GM18505 (cell line): Measurements from ENCODE around the gene STYXL2.

Experiments used
- ATAC-seq: cut with Tn5 transposase; IDR thresholded peaks from one replicate; pipeline ENCODE4 v1.9.1; 2021; ENCODE audit not compliant: unreplicated experiment
- POLR2A ChIP-seq: IDR thresholded peaks from 4 replicates; pipeline ENCODE4 v1.6.1; 2011; ENCODE audit warnings: borderline replicate concordance; ENCODE audit not compliant: insufficient read depth, insufficient read length; ENCODE audit errors: extremely low read depth

Gene STYXL2

DNA sequence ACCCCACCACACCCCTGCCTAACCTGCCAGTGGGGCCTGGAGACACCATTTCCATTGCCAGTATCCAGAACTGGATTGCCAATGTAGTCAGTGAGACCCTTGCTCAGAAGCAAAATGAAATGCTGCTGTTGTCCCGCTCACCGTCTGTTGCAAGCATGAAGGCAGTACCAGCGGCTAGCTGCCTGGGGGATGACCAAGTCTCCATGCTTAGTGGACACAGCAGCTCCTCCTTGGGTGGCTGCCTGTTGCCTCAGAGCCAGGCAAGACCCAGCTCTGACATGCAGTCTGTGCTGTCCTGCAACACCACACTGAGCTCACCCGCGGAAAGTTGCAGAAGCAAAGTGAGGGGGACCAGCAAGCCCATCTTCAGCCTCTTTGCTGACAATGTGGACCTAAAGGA, 33.4 kb downstream of the STYXL2 start:
- TF ChIP-seq POLR2A: no peak
- ATAC-seq: no peak

DNA sequence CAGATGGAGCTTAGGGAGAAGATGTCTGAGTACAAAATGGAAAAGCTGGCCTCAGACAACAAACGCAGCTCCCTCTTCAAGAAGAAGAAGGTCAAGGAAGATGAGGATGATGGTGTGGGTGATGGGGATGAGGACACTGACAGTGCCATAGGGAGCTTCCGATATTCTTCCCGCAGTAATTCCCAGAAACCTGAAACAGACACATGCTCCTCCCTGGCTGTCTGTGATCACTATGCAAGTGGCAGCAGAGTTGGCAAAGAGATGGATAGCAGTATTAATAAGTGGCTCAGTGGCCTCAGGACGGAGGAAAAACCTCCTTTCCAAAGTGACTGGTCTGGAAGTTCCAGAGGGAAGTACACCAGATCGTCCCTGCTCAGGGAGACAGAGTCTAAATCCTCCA, 33.8 kb downstream of the STYXL2 start:
- ATAC-seq: no peak

DNA sequence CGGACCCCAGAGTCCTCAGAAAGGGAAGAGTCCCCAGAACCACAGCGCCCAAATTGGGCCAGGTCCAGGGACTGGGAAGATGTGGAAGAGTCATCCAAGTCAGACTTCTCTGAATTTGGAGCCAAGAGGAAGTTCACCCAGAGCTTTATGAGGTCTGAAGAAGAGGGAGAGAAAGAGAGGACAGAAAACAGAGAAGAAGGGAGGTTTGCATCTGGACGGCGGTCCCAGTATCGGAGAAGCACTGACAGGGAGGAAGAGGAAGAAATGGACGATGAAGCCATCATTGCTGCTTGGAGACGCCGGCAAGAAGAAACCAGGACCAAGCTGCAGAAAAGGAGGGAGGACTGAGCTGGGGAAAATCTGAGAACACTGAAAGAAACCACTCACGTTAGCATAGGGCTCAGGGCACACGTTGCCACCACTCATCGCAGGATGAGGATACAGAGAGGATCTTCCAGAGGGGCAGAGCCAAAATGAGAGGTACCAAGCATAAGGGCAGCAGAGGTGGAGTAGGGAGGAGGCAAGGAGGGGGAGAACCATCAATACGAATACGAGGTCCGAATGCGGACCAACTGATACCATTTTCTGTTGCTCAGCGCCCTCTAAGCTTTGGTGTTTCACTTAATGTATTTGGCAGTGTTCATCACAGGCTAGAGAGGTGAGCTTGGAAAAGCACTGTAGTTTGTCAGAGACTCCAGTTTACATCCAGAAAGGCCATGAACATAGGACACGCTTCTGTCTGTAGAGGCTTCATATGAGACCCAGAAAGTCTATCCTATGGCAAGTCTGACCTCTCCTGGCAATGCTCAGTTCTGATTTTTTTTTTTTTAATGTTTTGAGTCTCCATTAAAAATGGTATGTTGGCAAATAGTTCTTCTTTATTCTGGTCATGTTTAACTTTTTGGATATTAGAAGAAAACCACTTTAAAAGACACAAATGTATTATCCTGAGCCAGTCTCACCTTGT, 34.7 kb downstream of the STYXL2 start:
- TF ChIP-seq POLR2A: no peak
- no peak for ATAC-seq

More for the DNA sequence above, 33.8 kb downstream of the STYXL2 start:
- TF ChIP-seq POLR2A: no peak

DNA sequence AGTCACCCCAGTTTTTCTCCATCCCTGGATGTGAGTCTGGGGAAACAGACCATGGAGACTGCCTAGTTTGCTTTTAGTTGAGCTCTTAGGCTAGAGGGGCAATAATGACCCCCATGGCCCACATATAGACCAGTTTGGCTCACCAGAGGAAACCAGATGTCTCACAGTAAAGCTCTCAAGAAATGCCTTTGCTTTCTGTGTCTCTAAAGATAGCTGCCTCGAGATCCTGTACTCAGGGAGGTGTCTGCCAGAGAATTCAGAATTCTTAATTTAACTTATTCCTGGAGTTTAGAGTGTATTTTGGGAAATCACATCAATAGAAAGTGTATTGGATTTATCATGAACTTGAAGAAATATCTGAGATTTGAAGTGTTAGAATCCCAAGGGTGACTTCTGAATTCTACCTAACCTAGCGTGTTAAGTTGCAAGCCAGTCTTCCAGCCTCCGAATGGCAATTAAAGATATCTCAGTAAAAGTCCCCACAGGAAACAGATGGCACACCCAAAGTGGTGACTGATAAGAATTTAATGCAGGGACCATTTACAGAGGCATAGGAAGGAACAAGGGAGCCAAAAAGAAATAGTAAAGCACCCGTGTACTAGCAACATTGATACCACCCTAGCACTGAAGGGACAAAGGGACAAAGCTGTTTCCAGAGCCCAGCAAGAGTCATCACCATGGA, 37.1 kb downstream of the STYXL2 start:
- TF ChIP-seq POLR2A: no peak
- ATAC-seq: no peak

DNA sequence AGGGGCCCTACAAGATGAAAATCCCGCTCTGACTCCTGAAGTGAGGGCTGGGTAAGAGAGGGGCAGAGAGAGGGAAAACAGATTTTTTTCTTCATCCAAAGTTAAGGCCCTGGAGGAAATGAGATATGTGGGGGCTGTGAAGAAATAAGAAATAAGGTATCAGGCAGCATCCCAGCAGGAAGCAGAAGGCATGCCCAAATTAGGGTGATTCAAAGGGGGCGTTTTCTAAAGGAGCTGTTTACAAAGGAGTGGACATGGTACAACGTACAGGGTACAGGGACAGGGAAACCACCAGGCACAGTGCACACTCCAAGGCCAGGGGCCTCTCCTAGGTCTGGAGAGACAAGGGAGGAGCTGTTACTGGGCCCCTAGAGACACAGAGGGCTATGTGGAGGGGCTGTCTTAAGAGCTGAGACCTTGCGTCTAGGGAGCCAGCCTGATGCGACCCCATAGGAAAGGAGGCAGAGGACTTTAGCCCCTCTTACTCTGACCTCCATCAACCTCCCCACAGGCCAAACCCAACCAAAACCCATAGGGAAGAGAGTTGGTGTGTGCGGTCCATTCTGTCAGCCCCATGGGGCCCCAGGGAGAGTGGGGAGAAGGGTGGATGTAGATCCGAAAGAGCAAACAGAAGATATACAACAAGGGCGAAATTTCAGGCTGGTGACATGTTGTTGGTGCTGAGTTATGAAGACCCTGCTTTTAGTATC, 38.6 kb downstream of the STYXL2 start:
- ATAC-seq: no peak
- TF ChIP-seq POLR2A: no peak

DNA sequence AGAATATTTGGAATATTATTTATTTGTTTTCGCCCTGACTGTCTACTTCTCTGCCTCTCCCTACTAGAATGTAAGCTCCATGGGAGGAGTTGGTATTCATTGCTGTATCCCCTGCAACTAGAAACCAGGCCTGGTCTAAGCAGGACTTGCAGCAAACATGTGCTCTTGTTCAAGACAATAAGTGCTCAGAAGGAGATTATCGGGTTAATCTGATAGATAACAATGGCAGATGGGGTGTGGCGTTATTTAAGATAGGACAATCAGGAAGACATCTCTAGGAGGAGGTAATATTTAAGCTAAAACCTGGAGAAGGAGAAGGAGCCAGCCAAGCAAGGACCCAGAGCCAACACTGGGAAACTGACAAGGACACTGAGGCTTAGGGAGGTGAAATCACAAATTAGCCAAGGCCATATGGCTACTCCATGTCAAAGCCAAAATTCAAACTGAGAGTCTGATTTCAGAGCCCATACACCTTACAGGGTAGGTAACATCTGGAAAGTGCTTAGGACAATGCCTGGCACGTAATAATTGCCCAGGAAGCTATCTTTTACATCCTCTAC, 41.5 kb downstream of the STYXL2 start:
- no peak for ATAC-seq
- no peak for TF ChIP-seq POLR2A

DNA sequence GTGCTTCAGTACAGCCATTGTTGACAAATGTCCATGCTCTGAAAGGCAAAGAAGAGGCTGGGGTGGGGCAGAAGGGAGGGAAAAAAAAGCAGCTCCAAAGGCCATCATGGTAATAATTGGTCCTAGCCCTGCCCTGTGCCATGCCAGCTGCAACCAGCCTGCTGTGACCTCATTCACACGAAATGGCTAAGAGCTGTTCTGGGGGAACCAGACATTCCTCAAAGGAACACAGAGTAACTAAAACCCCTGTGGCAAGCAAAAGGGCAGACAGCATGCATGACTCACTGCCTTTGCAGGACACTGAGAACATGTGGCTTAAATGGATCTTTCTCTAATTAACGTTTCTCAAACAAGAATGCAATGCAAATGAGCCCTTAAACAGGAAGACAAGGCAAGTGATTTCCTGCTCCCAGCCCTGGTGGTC, 42.3 kb downstream of the STYXL2 start:
- no peak for TF ChIP-seq POLR2A
- no peak for ATAC-seq

DNA sequence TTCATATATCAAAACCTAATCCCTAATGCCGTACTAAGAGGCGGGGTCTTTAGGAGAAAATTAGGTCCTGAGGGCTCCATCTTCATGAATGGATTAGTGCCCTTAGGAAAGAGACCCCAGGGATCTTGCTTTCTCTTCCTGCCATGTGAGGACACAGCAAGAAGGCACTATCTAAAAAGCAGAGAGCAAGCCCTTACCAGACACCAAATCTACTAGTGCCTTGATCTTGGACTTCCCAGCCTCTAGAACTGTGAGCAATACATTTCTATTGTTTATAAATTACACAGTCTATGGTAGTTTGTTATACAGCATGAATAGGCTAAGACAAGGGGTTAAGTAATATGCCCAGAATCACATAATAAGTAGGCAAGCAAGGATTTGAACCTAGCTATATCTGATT, 42.9 kb downstream of the STYXL2 start:
- TF ChIP-seq POLR2A: no peak
- ATAC-seq: no peak

DNA sequence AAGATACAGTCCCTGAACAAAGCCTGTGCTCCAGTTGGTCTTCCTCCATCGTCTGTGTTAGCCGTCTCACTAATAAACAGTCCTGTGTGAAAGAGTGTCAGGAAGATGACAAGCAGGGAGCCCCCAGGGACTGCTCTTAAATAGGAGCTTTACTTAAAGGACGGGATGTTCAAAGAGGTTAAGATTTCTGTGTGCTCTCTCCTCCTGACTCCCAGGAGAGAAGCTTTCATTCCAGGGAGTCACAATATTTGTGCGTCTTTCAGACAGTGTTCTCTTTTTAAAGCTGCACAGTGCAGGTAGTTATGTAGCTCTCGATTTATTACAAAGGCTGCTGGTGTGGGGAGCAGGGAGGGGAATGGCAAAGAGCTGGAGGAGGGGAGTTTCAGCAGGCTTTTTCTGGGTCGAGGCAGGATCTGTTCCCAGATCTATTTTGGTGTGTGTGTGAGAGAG, 43.5 kb downstream of the STYXL2 start:
- TF ChIP-seq POLR2A: no peak
- no peak for ATAC-seq

DNA sequence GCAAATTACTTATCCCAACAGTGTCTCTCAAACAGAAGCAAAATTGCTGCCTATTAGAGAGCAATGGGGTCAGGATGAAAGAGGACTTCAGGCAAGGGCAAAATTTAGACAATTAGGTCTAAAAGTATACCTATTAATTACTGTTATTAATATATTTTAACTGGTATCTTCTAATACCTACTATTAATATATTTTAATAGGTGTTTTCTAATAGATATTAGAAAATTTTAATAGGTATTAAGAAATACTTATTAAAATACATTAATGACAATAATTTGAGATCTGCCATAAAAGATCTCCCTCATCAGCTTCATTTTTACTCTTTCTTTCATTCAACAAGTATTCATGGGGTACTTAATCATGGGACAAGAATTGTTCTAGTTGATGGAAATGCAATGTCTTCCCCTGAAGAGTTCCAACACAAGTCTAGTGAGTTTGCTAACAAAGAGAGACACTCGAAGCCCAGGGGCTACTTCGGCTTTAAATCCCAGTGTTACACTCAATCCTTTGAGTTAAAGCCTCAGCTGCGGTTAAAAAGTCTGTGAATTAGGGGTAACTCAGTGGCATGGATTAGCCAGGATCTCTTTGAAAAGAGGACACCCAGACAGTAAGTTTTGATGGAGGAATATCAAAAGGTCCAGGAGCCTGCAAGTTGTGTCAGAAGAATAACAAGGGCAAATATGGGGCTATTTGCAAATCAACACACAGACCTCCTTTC, 44.1 kb downstream of the STYXL2 start:
- no peak for ATAC-seq
- TF ChIP-seq POLR2A: no peak

DNA sequence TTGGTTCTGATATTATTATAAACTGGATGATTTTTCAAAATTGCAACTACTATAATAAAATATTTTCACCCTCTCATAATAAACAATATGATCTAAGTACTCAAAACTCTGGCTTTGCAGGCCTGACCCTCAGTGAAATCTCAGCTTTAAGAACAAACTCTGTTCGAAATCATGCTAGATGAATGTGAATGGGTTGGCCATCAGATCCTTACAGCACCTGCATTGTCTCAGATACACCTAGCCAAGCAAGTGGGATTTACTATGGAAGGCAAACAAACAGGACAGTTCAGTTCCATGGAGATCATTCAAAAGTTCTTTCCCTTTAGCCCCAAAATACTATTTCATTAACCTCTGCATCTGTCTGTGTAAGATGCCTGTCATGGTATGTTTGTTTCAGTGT, 44.8 kb downstream of the STYXL2 start:
- ATAC-seq: no peak
- TF ChIP-seq POLR2A: no peak

DNA sequence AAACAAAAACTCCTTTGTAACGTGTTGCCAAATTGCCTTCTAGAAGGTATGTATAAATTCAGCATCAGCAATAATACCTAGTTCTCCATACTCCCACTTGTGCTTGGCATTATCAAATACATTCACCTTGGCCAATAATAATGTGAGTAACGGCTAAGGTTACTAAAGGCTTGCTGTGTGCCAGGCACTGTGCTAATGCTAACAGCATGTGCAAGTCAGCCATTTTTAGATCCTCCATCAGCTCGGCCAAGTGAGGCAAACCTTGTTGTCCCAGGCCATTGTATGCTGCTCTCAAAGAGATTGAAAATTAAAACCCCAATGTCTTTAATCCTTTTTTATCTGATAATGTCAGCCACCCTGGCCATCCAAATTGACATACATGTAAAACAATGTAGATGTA, 48.1 kb downstream of the STYXL2 start:
- ATAC-seq: no peak
- no peak for TF ChIP-seq POLR2A
